HG02588 (cell line): ENCODE measurements around the gene OSTM1.

Experiments
- ATAC-seq: cut with Tn5 transposase; IDR thresholded peaks from one replicate; pipeline ENCODE4 v1.9.1; 2021; ENCODE audit warnings: mild to moderate bottlenecking, moderate library complexity; ENCODE audit not compliant: unreplicated experiment

OSTM1 gene

DNA sequence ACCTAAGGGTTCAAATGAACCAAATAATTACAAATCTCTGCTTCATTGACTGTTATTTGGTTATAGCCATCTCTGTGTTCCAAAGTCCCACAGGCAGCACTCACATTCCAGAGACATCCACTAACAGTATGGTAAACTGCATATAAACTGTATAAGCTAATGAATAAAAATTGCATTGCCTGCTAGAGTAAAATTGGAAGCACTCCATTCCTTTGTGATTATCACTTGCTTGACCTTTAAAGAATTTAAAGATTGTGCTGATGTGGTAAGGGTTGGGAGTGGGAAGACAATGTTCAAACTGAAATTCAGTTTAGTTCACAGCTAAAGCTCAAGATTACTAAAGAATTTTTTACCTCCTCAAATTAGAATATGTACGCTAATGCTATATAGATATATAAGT is 31.0 kb upstream of the OSTM1 start:
- ATAC-seq, result no peak

DNA sequence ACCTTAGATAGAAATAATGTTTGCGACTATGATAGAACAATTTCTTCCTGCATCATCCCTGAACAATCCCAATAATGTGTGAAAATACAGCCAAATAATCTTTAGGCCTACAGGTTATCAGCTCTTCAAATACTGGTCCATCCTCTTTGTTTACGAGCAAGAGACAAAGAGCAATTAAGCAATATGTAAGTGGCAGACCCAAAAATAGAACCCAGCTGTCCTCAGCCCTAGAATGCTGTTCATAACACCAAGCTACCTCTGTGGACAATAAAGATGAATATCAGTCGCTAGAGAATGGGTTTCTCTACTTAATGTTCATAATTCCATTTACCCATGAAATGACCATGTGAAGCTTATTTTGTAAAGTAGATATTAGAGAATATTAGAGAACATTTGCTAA is 28.4 kb upstream of the OSTM1 start:
- no peak for ATAC-seq

DNA sequence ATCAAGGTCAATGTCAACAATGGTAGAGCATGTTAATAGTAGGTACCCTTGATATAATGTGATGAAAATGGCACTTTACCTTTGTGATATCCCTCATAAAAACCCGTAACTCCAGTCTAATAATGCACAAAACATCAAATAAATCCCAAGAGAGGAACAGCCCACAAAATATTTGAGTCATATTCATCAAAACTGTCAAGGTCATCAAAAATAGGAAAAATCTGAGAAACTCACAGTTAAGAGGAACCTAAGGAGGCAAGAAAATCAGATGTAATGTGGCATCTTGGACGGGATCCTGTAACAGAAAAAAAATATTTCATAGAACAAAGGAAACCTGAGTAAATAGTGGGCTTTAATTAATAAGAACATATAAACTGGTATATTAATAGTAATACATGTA is 25.5 kb upstream of the OSTM1 start:
- no peak for ATAC-seq

DNA sequence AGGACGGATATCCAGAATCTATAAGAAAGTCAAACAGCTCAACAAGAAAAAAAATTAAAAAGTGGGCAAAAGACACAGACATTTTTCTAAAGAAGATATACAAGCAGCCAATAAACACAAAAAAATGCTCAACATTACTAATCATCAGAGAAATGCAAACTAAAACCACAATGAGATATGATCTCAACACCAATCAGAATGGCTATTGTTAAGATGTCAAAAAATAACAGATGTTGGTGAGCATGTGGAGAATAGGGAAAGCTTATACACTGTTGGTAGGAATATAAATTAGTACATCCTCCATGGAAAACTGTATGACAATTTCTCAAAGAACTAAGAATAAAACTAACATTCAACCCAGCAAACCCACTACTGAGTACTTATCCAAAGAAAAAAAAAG is 23.3 kb upstream of the OSTM1 start:
- no peak for ATAC-seq

DNA sequence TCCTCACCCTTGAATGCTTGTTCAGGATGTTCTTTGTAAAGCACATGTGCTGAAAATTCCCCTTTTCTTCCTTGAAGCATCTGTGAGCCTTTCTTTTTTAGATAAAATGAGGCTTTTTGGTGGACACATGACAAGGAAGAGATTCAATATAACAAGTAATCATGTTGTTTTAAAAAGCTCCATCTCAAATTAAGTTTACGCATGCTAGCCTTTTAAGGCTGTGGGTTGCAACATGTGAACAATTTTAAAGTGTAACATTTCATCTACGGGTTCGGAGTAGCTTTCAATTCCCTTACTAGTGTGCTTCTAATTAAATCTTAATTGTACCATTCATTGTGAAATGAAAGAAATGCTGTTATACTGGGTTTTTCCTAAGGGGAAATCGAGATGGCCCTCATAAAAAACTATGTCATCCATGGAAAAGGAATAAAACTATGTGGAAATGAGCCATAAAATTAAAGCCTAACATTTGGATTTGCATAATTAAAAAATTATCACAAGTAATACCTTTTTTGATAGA is 19.3 kb upstream of the OSTM1 start:
- ATAC-seq, result no peak

DNA sequence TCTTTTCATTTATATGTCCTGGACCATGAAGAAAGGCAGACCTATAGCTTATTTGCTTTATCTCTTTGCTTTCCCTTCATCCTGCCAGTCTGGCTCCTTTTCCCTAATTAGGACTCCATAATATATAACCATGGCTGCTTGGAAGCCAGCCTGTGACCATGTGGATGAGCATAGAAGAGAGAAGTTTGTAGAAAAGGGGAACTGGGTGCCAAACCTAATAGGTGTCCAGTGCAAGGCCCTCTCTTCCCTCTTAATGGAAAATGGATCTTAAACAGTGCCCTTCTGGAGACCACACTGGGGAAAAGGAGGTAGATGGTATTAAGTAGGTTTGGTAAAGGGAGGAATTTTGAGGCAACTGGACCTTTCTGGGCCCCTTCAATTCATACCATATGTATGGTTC is 16.7 kb upstream of the OSTM1 start:
- ATAC-seq, result no peak

DNA sequence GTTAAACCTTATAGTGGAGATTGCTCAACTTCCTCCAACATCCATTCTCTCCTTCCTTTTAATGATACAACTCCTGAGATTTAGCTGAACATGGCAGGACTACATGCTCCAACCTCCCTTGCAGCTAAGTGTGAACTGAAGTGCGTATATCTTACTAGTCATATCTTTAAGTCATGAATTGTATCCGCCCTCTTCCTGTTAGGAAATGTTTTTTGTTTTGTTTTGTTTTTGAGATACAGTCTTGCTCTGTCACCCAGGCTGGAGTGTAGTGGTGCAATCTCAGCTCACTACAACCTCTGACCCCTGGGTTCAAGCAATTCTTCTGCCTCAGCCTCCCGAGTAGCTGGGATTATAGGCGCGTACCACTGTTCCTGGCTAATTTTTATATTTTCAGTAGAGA is 8.8 kb upstream of the OSTM1 start:
- ATAC-seq, result no peak

DNA sequence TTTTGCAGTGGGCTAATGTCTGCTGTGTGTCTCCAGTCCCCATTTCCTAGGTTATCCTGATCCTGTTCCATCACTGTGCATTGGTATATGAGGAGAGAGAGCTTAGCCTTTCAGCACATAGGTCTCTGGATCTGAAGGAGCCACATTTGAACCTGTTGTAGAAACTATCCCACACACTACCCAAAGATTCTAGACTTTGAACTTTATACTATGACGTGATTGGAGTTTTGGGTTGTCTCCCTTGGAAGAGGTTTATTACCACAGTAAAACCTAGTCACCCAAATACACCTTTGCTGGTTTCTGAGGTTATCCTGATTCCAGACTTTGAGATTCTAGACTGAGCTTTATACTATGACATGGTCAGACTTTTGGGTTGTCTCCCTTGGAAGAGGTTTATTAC is 8.0 kb upstream of the OSTM1 start:
- ATAC-seq, result no peak

DNA sequence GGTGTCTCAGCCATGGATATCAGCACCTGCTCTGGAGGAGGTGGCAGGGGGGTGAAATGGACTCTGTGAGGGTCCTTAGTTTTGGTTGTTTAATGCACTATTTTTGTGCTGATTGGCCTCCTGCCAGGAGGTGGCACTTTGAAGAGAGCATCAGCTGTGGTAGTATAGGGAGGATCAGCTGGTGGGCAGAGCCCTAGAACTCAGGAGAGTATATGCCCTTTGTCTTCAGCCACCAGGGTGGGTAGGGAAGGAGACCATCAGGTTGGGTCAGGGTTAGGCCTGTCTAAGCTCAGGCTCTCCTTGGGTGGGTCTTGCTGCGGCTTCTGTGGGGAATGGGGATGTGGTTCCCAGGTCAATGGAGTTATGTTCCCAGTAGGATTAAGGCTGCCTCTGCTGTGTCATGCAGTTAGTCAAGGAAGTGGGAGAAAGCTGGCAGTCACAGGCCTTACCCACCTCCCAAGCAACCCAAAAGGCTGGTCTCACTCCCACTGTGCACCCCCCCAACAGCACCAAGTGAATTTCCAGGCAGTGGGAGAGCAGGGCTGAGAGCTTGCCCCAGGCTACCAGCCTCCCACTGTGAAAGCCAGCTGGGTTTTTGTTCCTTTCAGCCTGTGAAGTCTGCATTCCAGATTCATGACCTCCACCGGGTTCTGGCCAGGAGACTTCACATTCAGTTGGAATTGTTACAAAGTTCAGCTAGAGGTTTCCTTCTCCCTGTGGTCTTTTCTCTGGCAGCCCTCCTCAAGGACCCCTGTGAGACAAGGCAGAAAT is 5.7 kb upstream of the OSTM1 start:
- no peak for ATAC-seq

DNA sequence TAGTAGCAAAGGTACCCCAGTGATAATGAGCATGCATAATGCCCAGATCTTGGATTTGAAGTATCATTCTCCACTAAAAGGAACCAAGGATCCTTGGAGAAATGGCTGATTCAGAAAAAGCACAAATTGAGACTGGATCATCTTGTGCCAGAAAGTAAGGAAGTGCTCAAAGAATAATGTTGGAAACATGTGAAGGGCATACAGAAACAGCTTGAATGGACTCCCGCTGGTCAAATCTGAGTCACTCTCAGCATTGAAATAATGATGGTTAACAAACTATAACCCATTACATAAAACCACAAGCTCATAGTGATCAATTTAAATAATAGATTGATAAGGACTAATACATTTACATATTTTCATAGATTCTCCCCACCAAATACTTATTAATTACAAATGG is 3.6 kb upstream of the OSTM1 start:
- ATAC-seq, result no peak

DNA sequence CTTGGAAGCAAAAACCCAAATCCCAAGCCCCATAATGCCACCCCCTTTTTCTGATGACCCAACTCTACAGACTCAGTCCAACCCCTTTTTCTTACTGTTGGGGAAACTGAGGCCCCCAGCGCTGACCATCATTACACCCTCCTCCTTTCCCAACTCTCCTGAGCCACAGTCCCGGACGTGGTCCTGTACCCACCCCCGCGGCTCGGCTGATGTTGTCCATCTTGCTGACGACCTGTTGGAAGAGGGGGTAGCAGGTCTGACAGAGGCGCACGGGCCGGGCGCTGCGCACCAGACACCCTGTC is 533 bp downstream of the OSTM1 start:
- peak; percentile 29 for ATAC-seq

DNA sequence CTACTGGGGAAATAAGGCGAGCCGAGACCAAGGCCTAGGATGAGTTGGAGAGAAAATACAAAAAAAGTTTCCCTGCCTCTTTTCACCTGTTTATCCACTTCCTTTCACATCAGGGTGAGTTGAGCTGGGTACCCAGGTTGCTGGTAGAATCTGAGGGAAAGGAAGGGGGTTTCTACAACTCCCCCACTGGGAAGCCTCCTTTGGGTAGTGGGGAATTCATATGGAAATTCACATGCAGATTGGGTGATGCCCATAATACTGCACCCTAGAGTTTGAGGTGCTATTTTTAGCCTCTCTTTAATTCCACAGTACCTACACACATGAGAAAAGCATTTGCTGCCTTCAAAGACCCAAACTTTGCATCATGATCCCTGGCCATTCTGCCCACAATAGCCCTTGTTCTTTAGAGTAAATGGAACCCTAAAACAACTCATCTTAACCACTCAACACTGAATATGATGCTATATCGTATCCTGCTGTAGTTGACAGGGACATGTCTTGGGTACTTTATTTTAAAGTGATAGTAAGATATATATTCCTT is 2.7 kb downstream of the OSTM1 start:
- no peak for ATAC-seq

DNA sequence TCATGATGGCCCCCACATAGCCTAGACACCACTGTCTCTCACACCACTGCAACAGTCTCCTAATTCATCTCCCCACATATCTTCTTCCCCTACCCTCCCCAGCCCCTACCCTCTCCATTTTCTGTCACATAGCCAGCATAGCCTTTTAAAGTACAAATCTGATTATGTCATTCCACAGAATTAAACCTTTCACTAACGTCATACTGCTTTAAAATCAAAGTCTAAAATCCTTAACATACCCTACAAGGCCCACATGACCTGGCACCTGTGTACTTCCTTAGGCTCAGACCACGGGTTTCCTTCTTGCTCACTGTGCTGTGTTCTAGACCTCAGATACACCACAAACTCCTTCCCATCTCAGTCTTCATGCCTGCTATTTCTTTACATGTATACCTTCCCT is 5.9 kb downstream of the OSTM1 start:
- ATAC-seq, result peak; percentile 69

DNA sequence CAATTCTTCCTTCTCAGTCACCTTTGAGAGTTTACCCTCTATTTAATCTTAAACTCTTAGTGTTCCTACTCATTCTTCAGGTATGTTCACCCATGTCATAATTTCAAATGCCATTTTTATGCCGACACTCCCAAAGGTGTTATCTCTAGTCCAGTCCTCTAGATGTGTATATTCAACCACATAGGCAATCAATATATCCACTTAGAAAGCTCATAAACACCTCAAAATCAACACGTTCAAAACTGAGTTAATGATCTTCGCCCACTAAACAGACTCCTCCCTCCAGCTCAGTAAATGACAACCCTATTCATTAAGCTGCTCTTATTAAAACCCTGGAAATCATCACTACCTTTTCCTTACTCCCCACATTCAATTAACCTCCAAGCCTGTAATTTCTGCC is 6.4 kb downstream of the OSTM1 start:
- ATAC-seq, result no peak

DNA sequence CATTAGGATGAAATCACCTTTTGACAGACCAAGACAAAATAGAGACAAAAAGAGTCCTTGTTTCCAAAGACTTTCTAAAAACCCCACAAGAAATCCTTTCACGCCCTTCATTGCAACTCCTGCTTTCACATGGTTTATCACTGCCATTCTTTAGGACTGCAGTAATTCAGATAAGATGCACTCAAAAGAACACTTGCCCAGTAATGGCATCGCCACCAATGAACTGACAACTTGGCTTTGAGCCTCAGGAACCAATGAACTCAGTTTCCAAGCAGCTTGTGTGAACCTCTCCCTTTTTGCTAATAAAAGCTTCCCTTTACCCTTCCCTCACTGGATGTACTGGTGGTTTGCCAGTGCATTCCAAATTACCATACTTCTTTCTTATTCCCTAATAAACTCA is 21.8 kb downstream of the OSTM1 start:
- no peak for ATAC-seq

DNA sequence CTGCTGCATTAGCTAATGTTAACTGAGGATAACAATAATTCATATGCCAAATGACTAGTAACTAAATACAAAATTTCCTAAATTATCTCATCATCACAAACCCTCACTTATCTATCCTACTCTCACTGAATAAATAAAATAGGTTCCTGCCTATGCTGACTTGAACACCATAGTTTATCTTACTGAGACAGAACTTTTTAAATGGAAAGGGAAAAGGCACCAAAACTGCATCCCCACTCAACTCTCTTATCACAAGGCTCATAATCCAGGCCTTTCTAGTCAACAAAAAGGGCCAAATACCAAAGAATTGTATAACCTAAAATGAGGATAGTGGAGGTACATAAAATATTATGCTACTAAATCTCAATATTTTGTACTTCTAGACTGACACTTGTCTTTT is 23.1 kb downstream of the OSTM1 start:
- no peak for ATAC-seq

DNA sequence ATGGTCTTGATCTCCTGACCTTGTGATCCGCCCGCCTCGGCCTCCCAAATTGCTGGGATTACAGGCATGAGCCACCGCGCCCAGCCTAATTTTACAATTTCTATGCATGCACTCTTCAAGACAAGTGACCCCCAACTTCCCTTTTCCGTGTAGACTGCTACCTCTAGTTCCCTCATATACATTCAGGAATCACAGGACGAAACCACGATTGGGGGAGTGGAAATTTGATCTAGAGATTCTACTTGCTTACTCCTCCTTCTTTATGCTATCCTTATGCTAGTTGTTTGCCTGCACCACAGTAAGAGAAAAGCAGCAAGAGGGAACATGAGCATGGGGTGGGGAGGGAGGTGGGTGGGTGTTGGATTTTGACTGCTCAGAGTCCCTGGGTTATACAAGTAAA is 34.9 kb downstream of the OSTM1 start:
- no peak for ATAC-seq

DNA sequence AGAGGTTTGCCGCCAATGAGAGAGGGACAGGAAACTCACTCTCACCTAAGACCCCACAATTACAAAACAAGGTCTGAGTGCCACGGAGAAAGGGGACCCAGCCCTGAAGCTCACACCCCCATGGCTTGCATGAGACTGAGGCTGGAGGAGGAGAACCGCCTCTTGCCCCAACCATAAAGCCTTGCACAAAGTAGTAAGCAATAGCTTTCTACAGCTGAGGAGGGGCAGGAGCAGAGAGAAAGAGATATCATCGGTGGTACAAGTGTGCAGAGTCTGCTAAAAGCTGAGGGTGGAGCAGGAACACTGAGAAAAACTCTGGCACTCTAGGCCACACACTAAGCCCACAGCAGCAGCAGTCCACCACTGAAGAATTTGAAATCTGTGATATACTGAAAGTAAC is 37.7 kb downstream of the OSTM1 start:
- ATAC-seq, result no peak

DNA sequence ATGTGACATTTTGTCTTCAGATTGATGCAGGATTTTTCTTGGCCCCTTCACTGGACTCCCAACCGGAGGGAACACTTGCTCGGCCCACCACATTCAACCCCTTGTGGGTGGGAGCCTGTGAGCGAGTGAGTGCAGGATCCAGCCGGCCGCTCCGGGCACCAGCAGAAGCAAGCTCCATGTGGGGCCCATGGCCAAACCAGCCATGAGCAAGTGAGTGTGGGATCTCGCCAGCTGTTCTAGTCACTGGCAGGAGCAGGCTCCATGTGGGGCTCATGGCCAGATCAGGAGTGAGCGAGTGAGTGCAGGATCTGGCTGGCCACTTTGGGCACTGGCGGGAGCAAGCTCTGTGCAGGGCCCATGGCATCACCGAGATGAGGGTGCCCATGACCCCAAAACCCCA is 42.6 kb downstream of the OSTM1 start:
- no peak for ATAC-seq

DNA sequence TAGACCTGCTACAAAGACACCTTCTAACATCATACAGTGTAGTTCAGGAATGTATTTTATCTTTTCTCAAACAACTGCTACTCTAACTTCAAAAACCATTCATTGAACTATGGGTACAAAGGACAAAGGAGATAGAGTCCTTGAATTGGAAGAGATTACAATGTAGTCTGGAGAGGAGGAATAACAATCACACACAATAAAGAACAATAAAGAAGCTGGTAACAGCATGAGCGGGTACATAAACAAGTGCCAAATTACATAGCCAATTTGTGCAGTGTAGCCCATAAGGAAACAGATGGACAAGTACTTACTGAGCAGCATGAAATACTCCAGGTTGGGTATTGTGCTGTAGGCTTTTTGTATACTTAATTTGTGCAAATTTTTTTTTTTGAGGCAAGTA is 44.3 kb downstream of the OSTM1 start:
- no peak for ATAC-seq

DNA sequence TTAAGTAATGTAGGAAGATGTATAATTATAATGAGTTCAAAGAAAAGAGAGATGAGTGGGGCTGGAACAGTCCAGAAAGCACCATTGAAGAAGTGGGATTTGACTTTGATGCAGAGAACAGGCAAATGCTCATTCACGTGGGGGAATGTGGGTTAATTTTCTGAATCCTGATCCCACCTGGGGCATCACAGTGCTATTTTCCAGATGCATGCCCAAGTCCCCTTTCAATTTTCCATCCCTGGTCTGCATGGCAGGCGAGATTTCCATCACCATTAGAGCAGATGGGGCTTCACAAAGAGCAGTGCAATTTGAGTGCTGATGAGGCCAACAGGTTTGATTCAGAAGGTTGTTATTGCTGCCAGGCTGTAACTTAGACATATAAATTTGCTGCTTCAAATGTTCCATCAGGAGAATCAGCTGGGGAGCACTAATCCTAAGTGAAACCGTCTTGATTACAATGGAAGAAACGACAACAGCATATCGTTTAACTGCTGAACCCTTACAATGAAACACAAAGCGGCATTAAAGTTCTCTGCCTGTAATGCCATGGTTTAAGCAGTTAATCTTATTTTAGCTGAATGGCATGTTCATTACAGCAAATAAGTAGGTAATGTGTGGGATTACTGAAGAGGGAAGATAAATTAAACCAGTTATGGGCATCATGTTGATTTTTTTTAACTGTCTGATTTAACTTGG is 45.2 kb downstream of the OSTM1 start:
- ATAC-seq, result no peak

DNA sequence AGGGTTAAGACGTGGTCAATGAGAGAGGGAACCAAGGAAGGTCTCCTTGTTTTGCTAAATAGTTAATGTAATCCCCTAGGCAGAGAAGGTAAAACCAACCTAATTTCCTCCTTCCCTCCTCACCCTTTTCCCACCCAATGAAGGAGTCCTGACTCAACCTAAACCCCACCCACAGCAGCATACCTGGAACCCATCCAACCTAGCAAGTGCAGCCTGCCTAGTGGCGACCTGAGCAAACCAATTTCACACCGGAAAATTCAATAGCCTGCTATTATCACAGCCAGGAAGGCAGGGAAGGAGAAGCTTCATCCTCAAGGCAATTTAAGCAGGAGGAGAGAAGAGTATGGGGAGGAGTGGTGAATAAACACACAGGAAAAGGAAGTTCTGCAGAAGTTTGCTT is 46.9 kb downstream of the OSTM1 start:
- ATAC-seq, result no peak

DNA sequence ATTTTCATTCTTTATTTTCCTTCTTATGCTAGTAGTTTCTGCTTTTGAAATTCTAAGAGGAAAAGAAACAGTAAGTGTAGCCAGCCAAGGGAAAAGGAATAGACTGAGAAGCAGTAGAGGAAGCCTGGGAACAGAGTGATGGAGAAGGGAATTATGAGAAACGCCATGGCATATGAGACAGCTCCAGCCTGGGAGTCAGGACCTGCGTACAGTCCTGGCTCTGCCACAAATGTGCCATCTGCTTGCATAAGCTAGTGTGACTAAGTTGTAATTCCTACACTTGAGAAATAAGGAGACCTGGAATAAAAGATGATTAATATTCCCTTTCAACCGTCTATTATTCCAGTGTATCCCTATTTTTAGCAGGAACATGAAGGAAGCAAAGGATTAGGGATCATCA is 47.5 kb downstream of the OSTM1 start:
- ATAC-seq, result no peak
